Neural progenitor cell (in vitro differentiated cells): ENCODE results near the gene RNF212B.
"Not testable (repeated sequence)": the region's sequence is repeated elsewhere in the genome, so short reads cannot be mapped to it uniquely, and the experiment has no call there.

Source experiments
- EZH2phosphoT487 ChIP-seq: fragments of 200-600 bp; sonication (generic); IDR thresholded peaks from 2 replicates; pipeline ENCODE4 v1.6.1; 2017; ENCODE audit warnings: antibody characterized with exemption
- TF ChIP-seq, protein P1 (sequence below): fragments of 200-600 bp; sonication (generic); IDR thresholded peaks from 2 replicates; pipeline ENCODE4 v1.5.1; 2017; ENCODE audit warnings: antibody characterized with exemption, mild to moderate bottlenecking

DNA sequence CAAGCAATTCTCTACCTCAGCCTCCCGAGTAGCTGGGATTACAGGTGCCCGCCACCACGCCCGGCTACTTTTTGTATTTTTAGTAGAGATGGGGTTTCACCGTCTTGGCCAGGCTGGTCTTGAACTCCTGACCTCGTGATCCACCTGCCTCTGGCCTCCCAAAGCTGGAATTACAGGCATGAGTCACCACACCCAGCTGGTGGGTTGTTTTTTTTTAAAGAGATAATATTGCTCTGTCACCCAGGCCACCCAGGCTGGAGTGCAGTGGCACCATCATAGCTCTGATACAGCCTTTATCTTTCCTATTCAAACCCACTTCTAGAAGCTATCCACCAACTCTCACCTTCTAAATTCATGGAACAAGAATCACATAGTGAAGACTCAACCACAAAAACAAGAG is 40.2 kb downstream of the RNF212B start:
- TF ChIP-seq EZH2phosphoT487, result not testable (repeated sequence)
- TF ChIP-seq, protein P1, sequence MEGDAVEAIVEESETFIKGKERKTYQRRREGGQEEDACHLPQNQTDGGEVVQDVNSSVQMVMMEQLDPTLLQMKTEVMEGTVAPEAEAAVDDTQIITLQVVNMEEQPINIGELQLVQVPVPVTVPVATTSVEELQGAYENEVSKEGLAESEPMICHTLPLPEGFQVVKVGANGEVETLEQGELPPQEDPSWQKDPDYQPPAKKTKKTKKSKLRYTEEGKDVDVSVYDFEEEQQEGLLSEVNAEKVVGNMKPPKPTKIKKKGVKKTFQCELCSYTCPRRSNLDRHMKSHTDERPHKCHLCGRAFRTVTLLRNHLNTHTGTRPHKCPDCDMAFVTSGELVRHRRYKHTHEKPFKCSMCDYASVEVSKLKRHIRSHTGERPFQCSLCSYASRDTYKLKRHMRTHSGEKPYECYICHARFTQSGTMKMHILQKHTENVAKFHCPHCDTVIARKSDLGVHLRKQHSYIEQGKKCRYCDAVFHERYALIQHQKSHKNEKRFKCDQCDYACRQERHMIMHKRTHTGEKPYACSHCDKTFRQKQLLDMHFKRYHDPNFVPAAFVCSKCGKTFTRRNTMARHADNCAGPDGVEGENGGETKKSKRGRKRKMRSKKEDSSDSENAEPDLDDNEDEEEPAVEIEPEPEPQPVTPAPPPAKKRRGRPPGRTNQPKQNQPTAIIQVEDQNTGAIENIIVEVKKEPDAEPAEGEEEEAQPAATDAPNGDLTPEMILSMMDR, result not testable (repeated sequence)
